HuH-7 (cell line): ENCODE data around the gene CCDC112.
"Not testable (repeated sequence)": the region's sequence is repeated elsewhere in the genome, so short reads cannot be mapped to it uniquely, and the experiment has no call there.

Experiments
- DNase-seq: peaks from one replicate; pipeline ENCODE4 v3.0.0; 2011; ENCODE audit warnings: low spot score

The CCDC112 gene, protein sequence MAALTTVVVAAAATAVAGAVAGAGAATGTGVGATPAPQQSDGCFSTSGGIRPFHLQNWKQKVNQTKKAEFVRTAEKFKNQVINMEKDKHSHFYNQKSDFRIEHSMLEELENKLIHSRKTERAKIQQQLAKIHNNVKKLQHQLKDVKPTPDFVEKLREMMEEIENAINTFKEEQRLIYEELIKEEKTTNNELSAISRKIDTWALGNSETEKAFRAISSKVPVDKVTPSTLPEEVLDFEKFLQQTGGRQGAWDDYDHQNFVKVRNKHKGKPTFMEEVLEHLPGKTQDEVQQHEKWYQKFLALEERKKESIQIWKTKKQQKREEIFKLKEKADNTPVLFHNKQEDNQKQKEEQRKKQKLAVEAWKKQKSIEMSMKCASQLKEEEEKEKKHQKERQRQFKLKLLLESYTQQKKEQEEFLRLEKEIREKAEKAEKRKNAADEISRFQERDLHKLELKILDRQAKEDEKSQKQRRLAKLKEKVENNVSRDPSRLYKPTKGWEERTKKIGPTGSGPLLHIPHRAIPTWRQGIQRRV

DNA sequence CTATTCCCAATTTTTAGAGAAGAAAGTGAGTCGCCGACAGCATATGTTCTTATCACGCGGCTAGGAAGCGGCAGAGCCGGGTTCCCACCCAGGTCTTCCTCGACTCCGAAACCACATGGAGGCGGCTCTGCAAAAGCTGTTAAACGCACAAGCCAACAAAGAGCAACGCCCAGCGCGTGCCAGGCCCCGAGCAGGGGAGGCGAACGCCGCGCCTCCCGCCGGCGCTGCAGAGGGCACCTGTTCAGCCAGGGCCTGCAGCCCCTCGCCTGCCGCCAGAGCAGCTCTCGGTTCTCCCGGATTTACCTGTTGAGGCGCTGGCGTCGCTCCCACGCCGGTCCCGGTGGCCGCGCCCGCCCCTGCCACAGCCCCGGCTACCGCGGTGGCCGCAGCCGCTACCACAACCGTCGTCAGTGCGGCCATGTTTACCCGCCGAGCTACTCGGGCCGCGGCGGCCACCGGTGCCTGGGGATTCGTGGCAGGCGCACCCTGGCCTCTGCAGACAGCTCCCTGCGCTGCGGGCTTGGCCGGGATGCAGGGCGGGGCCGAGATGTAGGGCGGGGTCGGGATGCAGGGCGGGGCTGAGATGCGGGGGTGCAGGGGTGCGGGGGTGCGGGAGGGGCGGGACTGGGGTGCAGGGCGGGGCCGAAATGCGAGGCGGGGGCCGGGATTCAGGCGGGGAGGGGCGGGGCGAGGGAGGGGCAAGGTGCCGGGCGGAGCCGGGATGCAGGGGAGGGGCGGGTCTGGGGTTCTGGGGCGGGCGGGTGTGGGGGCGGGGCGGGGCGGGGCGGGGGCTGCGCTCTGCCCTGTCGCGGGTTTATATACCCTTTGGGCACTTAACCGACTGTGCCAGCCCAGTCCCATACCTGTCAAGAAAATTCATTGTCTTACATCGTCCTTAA lies at the start of gene CCDC112:
Gene CCDC112 (minus strand): TSS at position 531 of the 899 bp plus-strand sequence. CDS start 111 bp downstream, at position 420.
- peak; percentile 70 for DNase-seq

DNA sequence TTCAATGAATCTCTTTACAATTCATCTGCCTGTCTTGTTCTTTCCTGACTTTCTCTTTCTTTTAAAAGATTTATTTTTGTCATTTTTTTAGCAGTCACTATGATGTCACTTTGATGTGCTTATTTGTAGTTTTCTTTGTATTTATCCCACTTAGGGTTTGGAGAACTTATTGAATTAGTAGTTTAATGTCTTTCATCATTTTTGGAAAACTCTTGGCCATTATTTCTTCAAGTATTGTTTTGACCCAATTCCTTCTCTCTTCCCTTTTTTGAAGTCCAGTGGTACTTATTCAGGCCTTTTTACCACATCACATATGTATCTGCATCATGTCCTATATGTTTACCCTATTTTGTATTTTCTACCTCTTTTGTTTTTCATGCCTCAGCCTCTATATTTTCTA lies 48.9 kb upstream of the CCDC112 start:
- no peak for DNase-seq

DNA sequence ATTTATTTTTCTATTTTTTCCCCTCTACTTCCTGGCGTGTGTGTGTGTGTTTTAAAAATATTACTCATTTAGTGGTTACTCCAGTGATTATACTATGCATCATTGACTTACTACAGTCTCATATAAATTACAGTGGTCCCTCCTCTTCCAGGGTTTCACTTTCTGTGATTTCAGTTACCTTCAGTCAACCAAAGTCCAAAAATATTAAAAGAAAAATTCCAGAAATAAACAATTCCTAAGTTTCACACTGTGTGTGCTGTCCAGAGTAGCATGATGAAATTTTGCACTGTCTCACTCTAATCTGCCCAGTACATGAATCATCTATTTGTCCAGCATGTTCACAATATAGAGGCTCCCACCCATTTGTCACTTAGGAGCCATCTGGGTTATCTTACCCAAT lies 47.4 kb upstream of the CCDC112 start:
- DNase-seq: no peak

DNA sequence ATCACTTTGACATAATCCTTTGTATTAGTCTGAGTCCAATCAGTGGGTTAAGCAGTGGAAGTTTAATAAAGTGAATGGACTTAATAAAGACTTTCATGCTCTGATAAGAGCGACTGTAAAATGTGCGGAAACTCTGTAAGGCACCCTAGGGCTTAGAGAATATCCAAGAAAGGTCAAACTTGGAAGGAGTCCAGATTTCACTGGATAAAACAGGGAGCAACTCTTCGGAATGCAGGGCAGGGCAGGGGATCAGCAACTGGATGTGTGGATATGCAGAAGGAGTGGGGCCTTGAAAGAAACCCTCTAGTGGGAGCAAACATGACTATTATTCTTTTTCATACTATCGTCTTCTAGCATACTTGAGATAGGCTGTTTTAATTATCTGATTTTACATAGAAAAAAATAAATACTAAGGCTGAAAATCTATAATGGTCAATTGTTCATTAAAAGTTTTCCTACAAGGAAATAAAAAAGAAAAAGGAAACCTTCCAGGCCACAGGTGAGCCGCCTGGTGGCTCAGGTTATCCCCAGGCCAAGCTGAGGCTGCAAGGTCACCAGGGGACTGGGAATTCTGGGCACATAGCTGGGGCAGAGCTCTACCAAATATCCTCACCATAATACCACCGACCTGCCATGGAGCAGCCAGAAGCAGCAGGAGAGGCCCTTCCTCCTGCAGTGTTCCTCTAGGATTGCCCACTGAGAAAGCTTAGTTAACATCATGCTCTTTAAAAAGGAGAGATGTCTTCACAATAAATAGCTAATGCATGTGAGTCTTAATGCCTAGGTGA lies 46.3 kb upstream of the CCDC112 start:
- DNase-seq: no peak

DNA sequence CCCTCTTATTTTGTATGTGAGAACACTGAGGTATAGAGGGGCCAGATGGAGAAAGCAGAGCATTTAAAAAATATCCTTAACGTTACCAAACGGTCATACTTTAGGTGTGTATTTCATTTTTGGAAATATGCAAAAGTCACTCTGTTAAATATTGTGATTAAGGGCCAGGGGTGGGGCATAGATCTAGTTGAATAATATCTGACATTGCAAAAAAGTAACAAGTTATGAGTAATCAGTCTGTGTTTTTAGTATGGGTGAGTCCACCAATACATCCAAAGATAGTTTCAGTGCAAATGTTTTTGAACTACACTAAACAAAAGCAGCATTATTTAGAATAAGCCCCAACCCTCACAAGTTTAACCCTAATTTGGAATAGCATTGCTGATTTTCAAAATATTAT lies 45.3 kb upstream of the CCDC112 start:
- DNase-seq: no peak

DNA sequence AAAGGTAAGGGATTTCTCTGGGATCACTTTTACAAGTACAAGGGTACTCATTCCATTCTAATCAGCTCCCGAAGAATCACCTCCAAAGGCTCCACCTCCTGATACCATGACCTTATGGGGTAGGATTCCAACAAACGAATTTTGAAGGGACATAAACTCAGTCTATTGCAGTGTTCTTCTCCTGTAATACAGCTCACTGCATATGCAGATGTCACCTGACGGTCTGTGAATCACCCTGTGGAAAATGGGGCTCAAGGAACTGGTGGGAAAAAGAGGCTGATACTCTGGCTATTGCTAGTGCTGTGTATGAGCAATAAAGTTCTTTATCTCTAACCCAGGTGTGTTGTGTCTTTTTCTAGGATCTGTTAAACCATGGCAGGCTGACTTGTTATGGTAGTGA lies 42.4 kb upstream of the CCDC112 start:
- DNase-seq: no peak

DNA sequence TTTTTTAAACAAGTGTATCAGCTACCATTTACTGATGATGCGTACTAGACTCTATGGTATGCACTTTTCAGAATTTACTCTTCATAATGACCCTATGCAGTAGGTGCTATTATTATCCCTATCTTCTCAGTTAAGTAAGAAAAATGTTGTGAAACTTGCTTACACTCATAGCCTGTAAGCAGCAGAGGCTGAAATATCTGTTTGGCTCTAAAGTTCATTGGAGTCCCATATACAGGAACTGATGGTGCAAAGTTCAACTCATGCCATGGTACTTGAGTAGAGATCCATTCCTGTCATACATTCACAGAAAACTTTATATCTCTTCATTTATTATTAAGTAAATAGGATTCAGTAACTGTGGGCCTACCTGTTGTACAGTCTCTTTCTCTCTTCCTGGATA lies 41.4 kb upstream of the CCDC112 start:
- no peak for DNase-seq

DNA sequence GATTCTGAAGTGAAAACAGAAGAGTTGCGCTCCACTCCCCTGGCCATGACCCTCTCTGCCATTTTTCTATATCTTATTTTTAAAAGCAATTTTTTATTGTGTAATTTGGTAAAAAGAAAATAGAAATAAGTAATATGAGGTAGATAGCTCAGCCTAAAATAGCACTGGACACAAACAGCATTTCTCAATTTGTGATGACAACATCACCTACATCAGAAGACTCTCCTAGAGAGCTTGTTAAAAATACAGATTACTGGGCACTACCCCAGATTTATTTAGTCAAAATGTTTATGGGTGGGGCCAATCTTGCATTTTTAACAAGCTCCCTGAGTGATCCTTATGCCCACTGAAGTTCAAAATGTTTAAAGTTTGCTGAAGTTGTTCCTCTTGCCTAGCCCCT lies 40.5 kb upstream of the CCDC112 start:
- DNase-seq: no peak

DNA sequence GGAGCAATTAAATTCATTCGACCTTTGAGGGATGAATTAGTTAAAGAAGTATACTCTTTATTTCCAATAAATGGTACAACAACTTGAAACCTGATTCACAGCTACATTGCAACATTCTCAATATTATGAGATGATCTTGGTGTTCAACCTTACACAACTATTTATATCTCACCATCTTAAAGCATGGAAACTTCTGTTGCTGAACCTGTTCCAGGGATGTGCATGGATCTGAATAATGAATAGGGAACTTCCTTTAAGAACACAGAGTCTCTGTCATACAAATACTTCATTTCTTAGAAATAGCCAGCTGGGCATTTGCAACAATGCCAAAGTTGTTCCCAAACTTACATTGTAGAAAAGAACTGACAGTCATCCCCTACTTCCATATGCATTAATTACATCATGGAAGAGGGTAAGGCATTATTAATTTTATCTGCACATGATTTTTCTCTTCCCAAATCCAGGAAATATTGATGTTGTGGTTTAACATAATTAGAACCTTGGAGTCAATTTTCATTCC lies 39.8 kb upstream of the CCDC112 start:
- no peak for DNase-seq

DNA sequence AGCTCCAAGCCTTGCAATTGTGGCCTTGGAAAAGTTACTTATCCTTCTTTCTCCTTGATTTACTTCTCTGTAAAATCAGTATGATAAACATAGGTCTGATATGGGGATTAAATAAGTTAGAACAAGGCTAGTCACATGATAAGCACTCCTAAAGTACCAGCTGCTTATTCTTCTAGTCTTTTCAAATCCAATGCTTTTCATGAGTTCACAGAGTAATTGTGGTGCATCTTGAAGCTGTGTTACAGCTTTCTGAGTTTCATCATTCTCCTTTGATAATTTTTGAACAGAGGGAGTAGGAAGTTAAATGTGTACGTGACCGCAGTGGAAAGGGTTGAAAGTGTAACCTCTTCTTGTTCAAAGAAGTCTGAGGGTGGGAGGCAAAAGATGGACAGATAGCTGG lies 38.8 kb upstream of the CCDC112 start:
- DNase-seq: no peak

DNA sequence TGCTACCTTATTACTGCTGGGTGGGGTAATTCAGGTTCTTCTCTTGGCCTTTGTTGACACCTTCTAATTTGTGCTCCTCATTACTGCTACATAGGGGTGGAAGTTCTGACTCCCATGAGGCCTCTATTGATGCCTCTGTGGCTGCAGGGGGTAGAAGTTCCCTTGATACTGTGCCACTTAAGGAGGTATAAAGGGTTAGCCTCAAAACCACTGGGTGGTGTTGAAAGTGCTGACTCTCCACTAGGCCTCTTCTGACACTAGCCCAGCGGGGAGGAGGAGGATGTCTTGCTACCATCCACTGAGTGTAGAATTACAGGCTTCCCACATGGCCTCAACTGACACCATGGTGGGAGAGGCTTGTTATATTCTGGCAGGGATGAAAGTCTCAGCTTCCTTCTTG lies 36.7 kb upstream of the CCDC112 start:
- DNase-seq: no peak

DNA sequence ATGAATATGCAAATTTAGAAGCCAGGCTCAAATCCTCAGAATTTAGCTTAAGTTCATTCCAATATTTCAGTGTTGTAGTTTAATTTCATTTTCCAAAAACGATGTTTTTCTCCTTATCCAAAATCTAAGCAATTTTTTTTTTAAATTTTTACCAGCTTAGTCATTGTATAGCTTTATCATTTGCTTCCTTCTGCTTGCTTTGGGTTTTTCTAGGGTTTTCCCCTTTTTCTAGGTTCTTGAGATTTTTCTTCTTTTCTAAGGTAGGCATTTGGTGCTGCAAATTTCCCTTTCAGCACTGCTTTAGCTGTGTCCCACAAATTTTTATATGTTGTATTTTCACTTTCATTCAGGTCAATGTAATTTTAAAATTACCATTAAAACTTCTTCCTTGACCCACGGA lies 34.4 kb upstream of the CCDC112 start:
- no peak for DNase-seq

DNA sequence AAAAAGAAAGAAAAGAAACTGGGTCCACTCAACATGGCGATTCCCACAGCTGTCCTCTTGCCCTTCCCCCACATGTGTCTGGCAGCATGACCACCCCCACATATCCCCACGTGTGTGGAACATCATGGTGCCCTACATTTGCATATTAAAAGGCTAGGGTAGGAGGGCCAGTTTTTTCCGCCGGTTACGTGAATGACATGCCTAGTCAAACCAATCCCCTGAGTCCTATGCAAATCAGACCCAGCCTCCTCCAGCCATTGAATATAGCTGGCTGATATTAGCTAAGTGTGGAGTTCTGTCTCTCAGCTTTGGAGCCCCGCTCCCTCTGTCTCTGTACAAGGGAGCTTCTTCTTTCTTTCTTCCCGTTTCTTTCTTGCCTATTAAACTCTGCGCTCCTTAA lies 33.0 kb upstream of the CCDC112 start:
- DNase-seq: no peak

DNA sequence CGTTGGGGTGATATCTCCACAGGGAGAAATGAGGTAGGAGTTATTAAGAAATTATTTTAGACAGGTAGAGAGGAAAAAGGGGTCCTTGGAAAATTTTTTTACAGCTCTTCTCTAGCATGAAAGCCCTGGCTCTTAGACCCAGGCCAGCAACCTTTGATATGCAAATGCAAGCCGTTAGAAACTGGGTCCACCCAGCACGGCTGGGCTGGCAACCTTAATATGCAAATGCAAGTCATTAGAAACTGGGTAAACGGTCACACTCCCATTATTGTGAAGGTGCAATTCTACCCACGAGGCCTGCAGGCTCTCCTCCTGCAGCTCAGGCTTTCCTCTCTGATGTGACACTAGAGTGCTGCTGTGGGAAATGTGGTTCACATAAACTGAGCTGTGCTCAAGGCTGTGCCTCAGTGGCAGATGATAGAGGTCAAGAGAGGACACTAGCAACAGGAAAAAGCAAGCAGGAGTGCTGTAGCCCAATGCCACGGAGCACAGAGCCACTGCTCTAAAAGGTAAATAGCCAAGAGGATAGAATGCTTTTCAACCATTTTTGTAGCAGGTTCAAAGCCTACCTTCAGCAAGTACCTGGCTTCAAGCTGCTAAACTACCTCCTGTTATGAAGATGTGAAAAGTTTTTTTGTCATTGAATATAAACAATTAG lies 32.3 kb upstream of the CCDC112 start:
- not testable (repeated sequence) for DNase-seq

DNA sequence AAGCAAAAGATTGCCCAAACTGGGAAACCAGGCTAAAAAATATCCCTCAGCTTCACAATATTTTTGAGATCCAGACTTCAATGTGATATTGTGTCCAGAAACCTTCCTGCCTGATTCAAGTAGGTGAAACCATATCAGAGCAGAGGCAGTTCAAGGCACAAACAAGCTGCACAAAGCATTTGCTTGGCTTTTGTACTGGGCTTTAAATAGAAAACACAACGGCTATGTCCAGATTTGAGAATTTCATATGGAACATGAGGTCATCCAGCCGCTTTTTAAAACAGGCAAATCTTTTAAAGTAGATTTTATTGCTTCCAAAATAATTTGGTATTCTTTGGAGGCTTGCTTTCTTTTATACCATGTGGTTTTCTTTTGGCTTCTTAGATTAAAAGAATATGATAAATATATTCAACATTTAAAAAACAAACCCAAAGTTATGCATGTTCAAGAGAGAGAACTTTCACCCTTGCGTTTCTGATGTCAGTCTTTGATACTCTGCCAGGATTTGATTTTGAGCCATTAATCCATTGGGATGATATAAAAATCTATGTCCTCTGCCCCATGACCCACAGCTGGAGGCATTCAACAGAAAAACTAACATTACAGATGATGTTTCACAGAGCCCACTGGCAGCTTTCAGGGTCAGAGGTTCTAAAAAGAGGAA lies 29.0 kb upstream of the CCDC112 start:
- DNase-seq: no peak

DNA sequence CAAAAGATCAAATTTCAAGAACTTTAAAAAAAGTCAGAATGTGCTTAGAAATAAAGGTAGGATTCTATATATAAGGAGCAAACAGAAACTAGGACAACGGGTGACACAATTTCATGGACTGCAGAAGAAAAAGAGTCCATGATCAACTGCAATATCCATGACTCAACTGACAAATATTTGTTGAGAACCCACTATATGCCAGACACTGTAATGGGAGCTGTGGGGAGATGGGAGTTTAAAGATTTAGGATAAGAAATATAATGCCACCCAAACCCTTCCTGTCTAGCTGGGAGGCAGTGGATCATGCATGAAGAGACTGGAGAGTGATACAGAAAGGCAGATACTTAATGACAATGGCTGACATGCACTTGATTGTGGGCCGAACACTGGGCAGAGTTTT lies 27.6 kb upstream of the CCDC112 start:
- DNase-seq: no peak

DNA sequence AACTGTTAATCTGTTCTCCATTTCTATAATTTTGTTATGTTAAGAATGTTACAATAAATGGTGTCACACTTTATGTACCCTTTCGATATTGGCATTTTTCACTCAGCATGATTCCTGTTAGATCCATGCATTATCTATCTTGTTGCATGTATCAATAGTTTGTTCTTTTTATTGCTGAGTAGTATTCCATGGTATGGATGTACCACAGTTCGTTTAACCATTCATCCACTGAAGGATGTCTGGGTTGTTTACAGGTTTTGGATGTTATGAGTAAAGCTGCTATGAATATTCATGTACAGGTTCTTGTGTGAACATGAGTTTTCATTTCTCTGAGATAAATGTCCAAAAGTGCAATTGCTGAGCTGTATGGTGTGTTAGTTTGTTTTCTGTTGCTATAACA lies 26.3 kb upstream of the CCDC112 start:
- no peak for DNase-seq

DNA sequence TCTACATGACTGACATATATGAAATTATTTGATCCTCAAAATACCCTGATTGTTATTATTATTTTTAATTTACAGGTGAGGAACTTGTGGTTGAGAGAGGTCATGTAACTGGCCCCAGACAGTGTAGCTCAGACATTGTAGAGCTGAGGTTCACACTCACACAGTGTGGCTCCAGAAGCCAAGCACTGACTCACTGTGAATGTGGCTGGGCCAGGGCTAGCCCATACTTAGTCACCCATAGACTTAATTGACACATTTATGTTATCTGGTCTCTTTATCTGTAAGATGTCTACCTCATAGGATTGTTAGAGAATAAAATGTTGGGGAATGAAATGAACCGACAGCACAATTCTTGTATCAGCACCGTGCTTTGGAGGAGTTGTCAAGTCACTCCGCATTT lies 24.9 kb upstream of the CCDC112 start:
- no peak for DNase-seq

DNA sequence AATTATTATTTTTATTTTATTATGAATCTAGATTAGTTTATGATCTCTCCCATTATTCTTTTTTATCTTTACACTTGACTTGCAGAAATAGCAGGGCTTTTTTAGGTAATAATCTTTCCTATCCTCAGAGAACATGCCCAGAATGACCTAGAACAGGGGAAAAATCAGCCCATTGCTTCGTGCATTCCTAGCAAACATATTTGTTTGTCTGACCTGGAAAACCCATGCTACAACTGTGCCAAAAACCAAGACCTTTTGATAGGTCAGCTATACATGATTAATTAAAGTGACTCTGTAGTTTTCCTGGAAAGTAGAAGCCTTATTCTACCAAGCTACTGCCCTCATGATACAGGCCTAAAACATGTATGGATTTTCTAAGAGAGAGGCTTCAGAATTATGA lies 24.1 kb upstream of the CCDC112 start:
- DNase-seq: no peak

DNA sequence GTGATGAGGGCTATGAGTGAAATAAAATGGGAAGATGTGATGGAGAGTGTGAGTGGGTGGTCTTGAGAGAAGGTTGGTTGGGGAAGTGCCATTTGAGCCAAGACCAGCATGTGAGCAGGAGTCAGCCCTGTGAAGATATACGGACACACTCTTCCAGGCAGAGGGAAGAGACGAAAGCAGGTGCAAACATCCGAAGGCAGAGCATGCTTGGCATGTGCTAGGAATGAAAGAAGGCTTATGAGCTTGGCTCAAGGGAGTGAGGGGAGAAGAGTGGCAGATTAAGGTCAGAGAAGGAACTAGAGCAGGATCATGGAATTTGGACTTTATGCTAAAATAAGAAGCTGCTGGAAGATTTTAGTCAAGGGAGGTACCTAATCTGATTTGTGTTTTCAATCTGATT lies 23.6 kb upstream of the CCDC112 start:
- DNase-seq: no peak

DNA sequence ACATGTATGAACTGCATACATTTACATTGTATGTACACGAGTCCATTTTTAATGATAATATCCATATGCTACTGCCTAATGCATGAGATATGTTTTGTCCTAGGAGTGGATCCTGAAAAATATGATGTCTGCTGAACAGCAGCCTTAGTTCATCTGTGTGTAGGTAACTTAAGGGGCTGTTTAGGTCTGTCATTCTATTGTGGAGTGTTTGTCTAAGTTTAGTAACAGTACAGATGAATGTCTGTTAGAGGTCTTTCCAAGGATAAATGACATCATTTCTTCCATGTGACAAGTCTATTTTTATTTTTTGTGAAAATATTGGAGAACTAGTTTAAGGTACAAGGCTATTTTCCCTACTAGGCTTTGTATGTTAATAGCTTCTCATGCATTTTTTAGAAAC lies 22.6 kb upstream of the CCDC112 start:
- DNase-seq: no peak
